Activated CD8-positive, alpha-beta memory T cell treated with anti-CD3 and anti-CD28 coated beads, Interleukin-2, amount 50 U/mL, for 4 hours (primary cell): ENCODE data around the gene PRSS22.
A peak's percentile ranks its signal among the peaks of the same experiment; 100 is the strongest.

Source experiments
- DNase-seq: peaks from one replicate; pipeline ENCODE4 v3.0.0-alpha.2; 2020

Gene PRSS22

GRCh38 chr16:2879854-2880508, 22.0 kb upstream of the PRSS22 start:
- DNase-seq: no peak

- peak; percentile 67 for DNase-seq
These were observed 17.0 kb upstream of the PRSS22 start for GRCh38 chr16:2874912-2875362.

GRCh38 chr16:2874032-2874911, 16.3 kb upstream of the PRSS22 start:
- no peak for DNase-seq

- no peak for DNase-seq
These were observed 14.0 kb upstream of the PRSS22 start for GRCh38 chr16:2871926-2872325.

GRCh38 chr16:2867987-2868789, 10.2 kb upstream of the PRSS22 start:
- peak; percentile 93 for DNase-seq

GRCh38 chr16:2867661-2867986, 9.7 kb upstream of the PRSS22 start:
- no peak for DNase-seq

GRCh38 chr16:2866431-2866830, 8.5 kb upstream of the PRSS22 start:
- no peak for DNase-seq

- no peak for DNase-seq
These were observed 7.7 kb upstream of the PRSS22 start for GRCh38 chr16:2865651-2866050.

- no peak for DNase-seq
These were observed 3.0 kb upstream of the PRSS22 start for GRCh38 chr16:2860826-2861567.

- no peak for DNase-seq
These were observed 1.8 kb upstream of the PRSS22 start for GRCh38 chr16:2859686-2860265.

- no peak for DNase-seq
These were observed 465 bp upstream of the PRSS22 start for GRCh38 chr16:2858245-2859025.

- DNase-seq: no peak
These were observed 1.1 kb downstream of the PRSS22 start for GRCh38 chr16:2856686-2857450.

- DNase-seq: no peak
These were observed 1.8 kb downstream of the PRSS22 start for GRCh38 chr16:2856061-2856670.

GRCh38 chr16:2855536-2855935, 2.4 kb downstream of the PRSS22 start:
- no peak for DNase-seq

- no peak for DNase-seq
These were observed 3.2 kb downstream of the PRSS22 start for GRCh38 chr16:2854700-2855309.

GRCh38 chr16:2853531-2854073, 4.4 kb downstream of the PRSS22 start:
- no peak for DNase-seq

GRCh38 chr16:2852731-2853507, 5.1 kb downstream of the PRSS22 start:
- no peak for DNase-seq

- DNase-seq: no peak
These were observed 5.8 kb downstream of the PRSS22 start for GRCh38 chr16:2852003-2852730.
